OCI-LY7 (cell line): ENCODE measurements around the gene DAPK3. TPM values are rescaled to one million over a fixed set of nuclear protein-coding genes. Genes with fewer than 3 reads are reported as not detected.

Experiments used
- BruUV-seq: library from RNA; stranded (reverse); fragments of 400-500 nt; replicated peaks from 2 replicates; lab custom pipeline; 2021; lab: Mats Ljungman, UMichigan
- CTCF ChIA-PET: fragments of 300-600 bp; sonication (Branson Sonifier 250); formaldehyde crosslinking; loops from one replicate; lab custom pipeline; 2022; ENCODE audit warnings: antibody characterized with exemption; ENCODE audit not compliant: unreplicated experiment; lab: Charles Lee
- POLR2A ChIA-PET: fragments of 300-600 bp; sonication (Branson Sonifier 250); formaldehyde crosslinking; loops from one replicate; lab custom pipeline; 2022; ENCODE audit warnings: antibody characterized with exemption; lab: Charles Lee
- DNase-seq: peaks from one replicate; pipeline ENCODE4 v3.0.0-alpha.2; 2015; ENCODE audit warnings: low spot score
- H2AFZ ChIP-seq: fragments of 200-600 bp; sonication (generic), shearing (Covaris generic); 2 replicates; pipeline ENCODE4 v1.6.1; 2014; ENCODE audit warnings: mild to moderate bottlenecking, antibody characterized with exemption, low read length, moderate library complexity
- H3K27ac ChIP-seq: fragments of 200-600 bp; sonication (generic); 2 replicates; pipeline ENCODE4 v1.5.1; 2014; ENCODE audit warnings: mixed run types, low read depth, mild to moderate bottlenecking, moderate library complexity, low read length, inconsistent platforms; ENCODE audit not compliant: poor library complexity, severe bottlenecking
- H3K36me3 ChIP-seq: fragments of 200-600 bp; sonication (generic); 2 replicates; pipeline ENCODE4 v1.6.1; 2014; ENCODE audit warnings: mild to moderate bottlenecking, antibody characterized with exemption, low read length, moderate library complexity, mixed read lengths; ENCODE audit not compliant: insufficient read depth
- H3K4me1 ChIP-seq: fragments of 200-600 bp; sonication (generic); 2 replicates; pipeline ENCODE4 v1.5.1; 2014; ENCODE audit warnings: mild to moderate bottlenecking, low read length; ENCODE audit not compliant: insufficient read depth, poor library complexity, severe bottlenecking
- H3K4me2 ChIP-seq: fragments of 200-600 bp; sonication (generic); 2 replicates; pipeline ENCODE4 v1.6.1; 2014; ENCODE audit warnings: mild to moderate bottlenecking, low read length
- H3K4me3 ChIP-seq: fragments of 200-600 bp; sonication (generic); 2 replicates; pipeline ENCODE4 v1.5.1; 2014; ENCODE audit warnings: mild to moderate bottlenecking, low read depth, low read length; ENCODE audit not compliant: poor library complexity, severe bottlenecking
- H3K79me2 ChIP-seq: fragments of 200-600 bp; sonication (generic); 2 replicates; pipeline ENCODE4 v1.6.1; 2016; ENCODE audit warnings: low read depth, mild to moderate bottlenecking, low read length, moderate library complexity, mixed read lengths; ENCODE audit not compliant: insufficient read depth
- H3K9me2 ChIP-seq: fragments of 200-600 bp; sonication (generic); 2 replicates; pipeline ENCODE4 v1.6.1; 2016; ENCODE audit warnings: mild to moderate bottlenecking, low read length, mixed read lengths; ENCODE audit not compliant: insufficient read depth
- H3K9me3 ChIP-seq: fragments of 200-600 bp; sonication (generic); 2 replicates; pipeline ENCODE4 v1.6.1; 2014; ENCODE audit warnings: mild to moderate bottlenecking, mixed run types, low read length, mixed read lengths
- H4K20me1 ChIP-seq: fragments of 200-600 bp; sonication (generic); 2 replicates; pipeline ENCODE4 v1.6.1; 2014; ENCODE audit warnings: mild to moderate bottlenecking, antibody characterized with exemption, low read length, moderate library complexity, mixed read lengths; ENCODE audit not compliant: insufficient read depth
- CTCF ChIP-seq: fragments of 200-600 bp; sonication (generic); conservative IDR thresholded peaks from 2 replicates; pipeline ENCODE4 v1.5.1; 2014; ENCODE audit warnings: mild to moderate bottlenecking, antibody characterized with exemption, low read length, moderate library complexity, mixed read lengths
- EZH2phosphoT487 ChIP-seq: fragments of 200-600 bp; sonication (generic); IDR thresholded peaks from 2 replicates; pipeline ENCODE4 v1.6.1; 2018; ENCODE audit warnings: low read depth, borderline replicate concordance, mild to moderate bottlenecking, mixed run types, antibody characterized with exemption, low read length, moderate library complexity, mixed read lengths
- intact Hi-C: fragments of 100-400 bp; cut with micrococcal nuclease; formaldehyde crosslinking; loops from one replicate; pipeline ENCODE4 v1.10.0; 2022; ENCODE audit not compliant: unreplicated experiment
- total RNA-seq, 2 experiments: library from RNA; depleted of rRNA in 1 of 2; stranded (reverse); fragments of >200 nt in 1 of 2; shearing (Covaris generic) in 1 of 2; gene quantifications; 2 replicates each; pipeline ENCODE4 v1.2.3, GENCODE V29; 2014 to 2022

DAPK3 gene
- total RNA-seq, 2 experiments from 2014 or later: 47.1 to 49.3 TPM

- Histone ChIP-seq H2AFZ (no peak overlapping the region), H3K9me2 (no peaks in the 10 kb centered on the region), H3K79me2 (no peaks in the 10 kb centered on the region), H3K9me3 (no peaks in the 10 kb centered on the region), H3K27ac (no peak overlapping the region), H4K20me1 (no peaks in the 10 kb centered on the region), H3K36me3 (peaks cover 59% of the 10 kb centered on the region), H3K4me1 (no peaks in the 10 kb centered on the region), H3K4me2 (no peak overlapping the region), H3K4me3 (no peak overlapping the region)
- no peak for DNase-seq
- no TSS peak for BruUV-seq
- TF ChIP-seq CTCF (no peak), EZH2phosphoT487 (no peak)
- intact Hi-C loops: no loop called here
- ChIA-PET POLR2A (no interaction called here), CTCF (no interaction called here)
These were observed 7.2 kb downstream of the DAPK3 start for GRCh38 chr19:3963458-3964255.

GRCh38 chr19:3961007-3961406 lies 9.9 kb downstream of the DAPK3 start:
- Histone ChIP-seq H3K9me3 (no peaks in the 10 kb centered on the region), H3K4me2 (no peak overlapping the region), H4K20me1 (no peaks in the 10 kb centered on the region), H2AFZ (no peak overlapping the region), H3K9me2 (no peaks in the 10 kb centered on the region), H3K36me3 (peaks cover 56% of the 10 kb centered on the region), H3K27ac (no peak overlapping the region), H3K4me1 (no peaks in the 10 kb centered on the region), H3K4me3 (no peak overlapping the region), H3K79me2 (no peaks in the 10 kb centered on the region)
- POLR2A ChIA-PET: no interaction called here
- no peak for TF ChIP-seq CTCF
- TF ChIP-seq EZH2phosphoT487: no peak
- intact Hi-C loops: no loop called here
- CTCF ChIA-PET: no interaction called here
- no TSS peak for BruUV-seq
- no peak for DNase-seq

GRCh38 chr19:3959766-3960131 lies 11.2 kb downstream of the DAPK3 start:
- no peak overlapping the region for H3K27ac ChIP-seq
- H2AFZ ChIP-seq: no peak overlapping the region
- no peaks in the 10 kb centered on the region for H3K79me2 ChIP-seq
- no peaks in the 10 kb centered on the region for H3K4me1 ChIP-seq
- no peaks in the 10 kb centered on the region for H3K9me2 ChIP-seq
- no peak for DNase-seq
- no peak overlapping the region for H3K4me2 ChIP-seq
- no peak for TF ChIP-seq EZH2phosphoT487
- TF ChIP-seq CTCF: no peak
- no peaks in the 10 kb centered on the region for H4K20me1 ChIP-seq
- ChIA-PET POLR2A (no interaction called here), CTCF (no interaction called here)
- peaks cover 54% of the 10 kb centered on the region for H3K36me3 ChIP-seq
- BruUV-seq: no TSS peak
- no peak overlapping the region for H3K4me3 ChIP-seq
- intact Hi-C loops: no loop called here
- no peaks in the 10 kb centered on the region for H3K9me3 ChIP-seq
